GM19239 (cell line): ENCODE results near the gene TMEM200C.
A peak's percentile ranks its signal among the peaks of the same experiment; 100 is the strongest.

Experiments
- DNase-seq: peaks from one replicate; pipeline ENCODE4 v3.0.0; 2011; ENCODE audit warnings: low spot score; ENCODE audit not compliant: insufficient read length
- FAIRE-seq: peaks from 2 replicates; lab custom pipeline; 2011; peaks lifted over from hg19 to GRCh38; lab: Jason Lieb, UNC

Gene TMEM200C

GRCh38 chr18:5895299-5895875 lies at the start of gene TMEM200C:
TMEM200C (minus strand) TSS chr18:5895522; CDS start chr18:5892063, 3,459 bp downstream.
- FAIRE-seq (no peak), DNase-seq (peak; percentile 51)

GRCh38 chr18:5944448-5944847 lies 49.1 kb upstream of the TMEM200C start:
- FAIRE-seq: no peak
- DNase-seq: no peak

- FAIRE-seq (no peak), DNase-seq (no peak)
Measured at GRCh38 chr18:5943514-5943913, 48.2 kb upstream of the TMEM200C start.

- DNase-seq: no peak
- FAIRE-seq: no peak
Measured at GRCh38 chr18:5942591-5942990, 47.3 kb upstream of the TMEM200C start.

GRCh38 chr18:5941890-5942289 lies 46.6 kb upstream of the TMEM200C start:
- no peak for DNase-seq

GRCh38 chr18:5939801-5940667 lies 44.7 kb upstream of the TMEM200C start:
- DNase-seq (no peak), FAIRE-seq (no peak)

More at GRCh38 chr18:5941890-5942289, 46.6 kb upstream of the TMEM200C start:
- no peak for FAIRE-seq

- no peak for FAIRE-seq
- no peak for DNase-seq
Measured at GRCh38 chr18:5937795-5938194, 42.5 kb upstream of the TMEM200C start.

GRCh38 chr18:5937121-5937520 lies 41.8 kb upstream of the TMEM200C start:
- no peak for FAIRE-seq
- no peak for DNase-seq

GRCh38 chr18:5930789-5931188 lies 35.5 kb upstream of the TMEM200C start:
- FAIRE-seq: no peak
- no peak for DNase-seq

GRCh38 chr18:5918205-5918858 lies 23.0 kb upstream of the TMEM200C start:
- FAIRE-seq: no peak

GRCh38 chr18:5914951-5915350 lies 19.6 kb upstream of the TMEM200C start:
- DNase-seq: no peak
- FAIRE-seq: no peak

More at GRCh38 chr18:5918205-5918858, 23.0 kb upstream of the TMEM200C start:
- no peak for DNase-seq

- no peak for DNase-seq
- no peak for FAIRE-seq
Measured at GRCh38 chr18:5914016-5914415, 18.7 kb upstream of the TMEM200C start.

- no peak for DNase-seq
- no peak for FAIRE-seq
Measured at GRCh38 chr18:5912566-5912965, 17.2 kb upstream of the TMEM200C start.

GRCh38 chr18:5909125-5909524 lies 13.8 kb upstream of the TMEM200C start:
- no peak for DNase-seq
- no peak for FAIRE-seq

- FAIRE-seq: no peak
- no peak for DNase-seq
Measured at GRCh38 chr18:5903386-5903785, 8.1 kb upstream of the TMEM200C start.

- no peak for FAIRE-seq
- DNase-seq: no peak
Measured at GRCh38 chr18:5900262-5900661, 4.9 kb upstream of the TMEM200C start.

- no peak for DNase-seq
- no peak for FAIRE-seq
Measured at GRCh38 chr18:5899835-5900234, 4.5 kb upstream of the TMEM200C start.

GRCh38 chr18:5895876-5896740 lies 786 bp upstream of the TMEM200C start:
- no peak for FAIRE-seq
- DNase-seq: no peak

- peak; percentile 26 for DNase-seq
Measured at GRCh38 chr18:5894611-5895298, 567 bp downstream of the TMEM200C start.

More at GRCh38 chr18:5894611-5895298, 567 bp downstream of the TMEM200C start:
- no peak for FAIRE-seq
